ENCODE data around the gene TMEM134.

- TF ChIP-seq POLR2A (IDR thresholded peaks at IDR 0.05) (no peak), CTCF (IDR thresholded peaks at IDR 0.05 in 4 of 5, conservative IDR thresholded peaks at IDR 0.05 in 1 of 5) (no peak)
Measured at GRCh38 chr11:67435727-67436458, 33.2 kb downstream of the TMEM134 start.
